HG03135 (cell line): ENCODE data around the gene KSR2.

Experiments used
- ATAC-seq: cut with Tn5 transposase; IDR thresholded peaks from one replicate; pipeline ENCODE4 v1.9.1; 2021; ENCODE audit warnings: mild to moderate bottlenecking, moderate library complexity; ENCODE audit not compliant: unreplicated experiment

KSR2 gene

GRCh38 chr12:117589021-117589420, 379.8 kb downstream of the KSR2 start:
- no peak for ATAC-seq

- ATAC-seq: no peak
Measured at GRCh38 chr12:117587631-117588287, 381.0 kb downstream of the KSR2 start.

GRCh38 chr12:117583677-117584225, 385.0 kb downstream of the KSR2 start:
- no peak for ATAC-seq

- ATAC-seq: no peak
Measured at GRCh38 chr12:117583092-117583491, 385.7 kb downstream of the KSR2 start.

- ATAC-seq: no peak
Measured at GRCh38 chr12:117582135-117582784, 386.5 kb downstream of the KSR2 start.

- ATAC-seq: no peak
Measured at GRCh38 chr12:117580718-117581062, 388.1 kb downstream of the KSR2 start.

- no peak for ATAC-seq
Measured at GRCh38 chr12:117580015-117580717, 388.6 kb downstream of the KSR2 start.

GRCh38 chr12:117577122-117577657, 391.6 kb downstream of the KSR2 start:
- ATAC-seq: no peak

- ATAC-seq: no peak
Measured at GRCh38 chr12:117576053-117576452, 392.7 kb downstream of the KSR2 start.

- no peak for ATAC-seq
Measured at GRCh38 chr12:117574655-117575054, 394.1 kb downstream of the KSR2 start.

- no peak for ATAC-seq
Measured at GRCh38 chr12:117572755-117573154, 396.0 kb downstream of the KSR2 start.

GRCh38 chr12:117571321-117571720, 397.5 kb downstream of the KSR2 start:
- ATAC-seq: no peak

- no peak for ATAC-seq
Measured at GRCh38 chr12:117570608-117571007, 398.2 kb downstream of the KSR2 start.

- ATAC-seq: no peak
Measured at GRCh38 chr12:117567644-117568216, 401.1 kb downstream of the KSR2 start.

GRCh38 chr12:117564881-117565280, 403.9 kb downstream of the KSR2 start:
- no peak for ATAC-seq

GRCh38 chr12:117563706-117564105, 405.1 kb downstream of the KSR2 start:
- no peak for ATAC-seq

- no peak for ATAC-seq
Measured at GRCh38 chr12:117563007-117563406, 405.8 kb downstream of the KSR2 start.

GRCh38 chr12:117561990-117562389, 406.8 kb downstream of the KSR2 start:
- no peak for ATAC-seq

GRCh38 chr12:117559978-117560377, 408.8 kb downstream of the KSR2 start:
- no peak for ATAC-seq

GRCh38 chr12:117555889-117556288, 412.9 kb downstream of the KSR2 start:
- ATAC-seq: no peak

GRCh38 chr12:117552971-117553370, 415.8 kb downstream of the KSR2 start:
- no peak for ATAC-seq
